HCT116 (cell line): Measurements from ENCODE around the gene PXK.

Experiments used
- CEBPB ChIP-seq: IDR thresholded peaks from 2 replicates; pipeline ENCODE4 v1.6.1; 2012; ENCODE audit warnings: low read depth
- CTCF ChIP-seq, 3 experiments: fragments of 200-600 bp in 1 of 3; sonication (generic) in 1 of 3; IDR thresholded peaks in 2 of 3; conservative IDR thresholded peaks in 1 of 3; 2 replicates each; pipeline ENCODE4 v1.5.1; 2012 to 2017; ENCODE audit warnings: low read depth in 2 of 3, low read length in 2 of 3, antibody characterized with exemption in 1 of 3, borderline replicate concordance in 1 of 3, control low read depth in 1 of 3, mild to moderate bottlenecking in 1 of 3, mixed read lengths in 1 of 3, mixed run types in 1 of 3, moderate library complexity in 1 of 3; ENCODE audit not compliant: insufficient read depth in 1 of 3
- ELF1 ChIP-seq: IDR thresholded peaks from 2 replicates; pipeline ENCODE4 v1.6.1; 2012; ENCODE audit warnings: low read depth, borderline replicate concordance
- MAX ChIP-seq: IDR thresholded peaks from 2 replicates; pipeline ENCODE4 v1.6.1; 2012
- POLR2A ChIP-seq: IDR thresholded peaks from 2 replicates; pipeline ENCODE4 v1.7.0; 2011; ENCODE audit warnings: borderline replicate concordance; ENCODE audit not compliant: insufficient read depth, insufficient read length; ENCODE audit errors: extremely low read depth
- REST ChIP-seq: IDR thresholded peaks from 2 replicates; pipeline ENCODE4 v1.6.1; 2012; ENCODE audit warnings: low read depth
- SIN3A ChIP-seq: IDR thresholded peaks from 2 replicates; pipeline ENCODE4 v1.6.1; 2012; ENCODE audit warnings: low read depth
- TCF7L2 ChIP-seq: IDR thresholded peaks from 2 replicates; pipeline ENCODE4 v1.7.0; 2011; ENCODE audit warnings: borderline replicate concordance, inconsistent platforms; ENCODE audit not compliant: insufficient read depth, insufficient read length; ENCODE audit errors: extremely low read depth
- YY1 ChIP-seq: IDR thresholded peaks from 2 replicates; pipeline ENCODE4 v1.6.1; 2011; ENCODE audit warnings: low read length, low read depth, moderate library complexity, mild to moderate bottlenecking; ENCODE audit not compliant: insufficient replicate concordance; ENCODE audit errors: extremely low read depth
- ZFX ChIP-seq: fragments of 450-650 bp; IDR thresholded peaks from 2 replicates; pipeline ENCODE4 v1.6.1; 2017

- no peak for TF ChIP-seq CTCF (IDR thresholded peaks at IDR 0.05 in 2 of 3, conservative IDR thresholded peaks at IDR 0.05 in 1 of 3; ENCODE audit: borderline replicate concordance in 1 of 3, insufficient read depth in 1 of 3, low read depth in 2 of 3, low read length in 2 of 3)
- TF ChIP-seq MAX, result no peak
- TF ChIP-seq YY1, result no peak
- TF ChIP-seq SIN3A, result no peak
- no peak for TF ChIP-seq TCF7L2
- TF ChIP-seq CEBPB, result no peak
- no peak for TF ChIP-seq ELF1
- TF ChIP-seq POLR2A, result no peak
- TF ChIP-seq ZFX, result no peak
- TF ChIP-seq REST, result no peak
Measured at GRCh38 chr3:58329150-58329921, 3.4 kb upstream of the PXK start.
